Glomerular visceral epithelial cell (primary cell): Measurements from ENCODE around the gene RIPOR2.

ENCODE experiments used
- DNase-seq: peaks from one replicate; pipeline ENCODE4 v3.0.0-alpha.2; 2016; ENCODE audit errors: extremely low spot score

The RIPOR2 gene, protein sequence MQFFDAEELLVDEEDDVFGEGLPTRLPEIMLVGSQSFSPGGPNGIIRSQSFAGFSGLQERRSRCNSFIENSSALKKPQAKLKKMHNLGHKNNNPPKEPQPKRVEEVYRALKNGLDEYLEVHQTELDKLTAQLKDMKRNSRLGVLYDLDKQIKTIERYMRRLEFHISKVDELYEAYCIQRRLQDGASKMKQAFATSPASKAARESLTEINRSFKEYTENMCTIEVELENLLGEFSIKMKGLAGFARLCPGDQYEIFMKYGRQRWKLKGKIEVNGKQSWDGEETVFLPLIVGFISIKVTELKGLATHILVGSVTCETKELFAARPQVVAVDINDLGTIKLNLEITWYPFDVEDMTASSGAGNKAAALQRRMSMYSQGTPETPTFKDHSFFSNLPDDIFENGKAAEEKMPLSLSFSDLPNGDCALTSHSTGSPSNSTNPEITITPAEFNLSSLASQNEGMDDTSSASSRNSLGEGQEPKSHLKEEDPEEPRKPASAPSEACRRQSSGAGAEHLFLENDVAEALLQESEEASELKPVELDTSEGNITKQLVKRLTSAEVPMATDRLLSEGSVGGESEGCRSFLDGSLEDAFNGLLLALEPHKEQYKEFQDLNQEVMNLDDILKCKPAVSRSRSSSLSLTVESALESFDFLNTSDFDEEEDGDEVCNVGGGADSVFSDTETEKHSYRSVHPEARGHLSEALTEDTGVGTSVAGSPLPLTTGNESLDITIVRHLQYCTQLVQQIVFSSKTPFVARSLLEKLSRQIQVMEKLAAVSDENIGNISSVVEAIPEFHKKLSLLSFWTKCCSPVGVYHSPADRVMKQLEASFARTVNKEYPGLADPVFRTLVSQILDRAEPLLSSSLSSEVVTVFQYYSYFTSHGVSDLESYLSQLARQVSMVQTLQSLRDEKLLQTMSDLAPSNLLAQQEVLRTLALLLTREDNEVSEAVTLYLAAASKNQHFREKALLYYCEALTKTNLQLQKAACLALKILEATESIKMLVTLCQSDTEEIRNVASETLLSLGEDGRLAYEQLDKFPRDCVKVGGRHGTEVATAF

DNA sequence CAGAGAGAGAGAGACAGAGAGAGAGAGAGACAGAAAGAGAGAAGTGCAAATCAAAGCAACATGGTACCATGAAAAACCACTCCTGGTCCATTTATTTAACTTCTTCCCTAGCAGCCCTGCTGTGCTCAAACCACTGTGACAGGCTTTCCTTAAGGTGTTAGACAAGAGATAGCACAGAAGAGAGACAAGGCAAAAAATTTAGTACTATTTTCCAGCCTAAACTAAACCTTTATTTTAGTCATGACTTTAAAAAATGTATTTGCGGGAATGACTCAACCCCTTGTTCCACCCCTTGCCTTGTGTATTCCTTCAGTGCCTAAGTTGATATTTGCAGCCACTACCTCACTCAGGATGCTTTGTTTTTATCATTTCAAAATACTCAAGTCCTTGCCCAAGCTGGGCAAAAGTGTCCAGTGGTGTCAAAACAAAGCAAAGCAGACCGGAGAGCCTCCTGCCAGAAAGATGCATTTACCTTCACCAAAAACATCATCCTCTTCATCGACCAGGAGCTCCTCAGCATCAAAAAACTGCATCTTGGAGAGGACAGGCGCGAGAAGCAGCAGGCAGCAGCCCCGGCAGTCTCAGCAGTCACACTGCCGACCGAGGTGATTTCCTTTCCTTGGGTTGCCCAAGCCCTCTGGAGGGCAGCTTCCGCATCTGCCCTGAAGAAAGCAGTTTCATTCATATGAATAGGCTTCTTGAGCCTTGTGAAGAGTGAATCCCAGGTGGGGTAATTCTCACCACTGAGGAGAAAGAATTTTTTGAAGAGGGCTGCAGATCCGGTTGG lies at the start of gene RIPOR2:
Gene RIPOR2, minus strand, starts transcription at position 595 of the 787 bp plus-strand sequence. Its CDS starts 62 bp downstream, at position 533.
- DNase-seq: no peak

DNA sequence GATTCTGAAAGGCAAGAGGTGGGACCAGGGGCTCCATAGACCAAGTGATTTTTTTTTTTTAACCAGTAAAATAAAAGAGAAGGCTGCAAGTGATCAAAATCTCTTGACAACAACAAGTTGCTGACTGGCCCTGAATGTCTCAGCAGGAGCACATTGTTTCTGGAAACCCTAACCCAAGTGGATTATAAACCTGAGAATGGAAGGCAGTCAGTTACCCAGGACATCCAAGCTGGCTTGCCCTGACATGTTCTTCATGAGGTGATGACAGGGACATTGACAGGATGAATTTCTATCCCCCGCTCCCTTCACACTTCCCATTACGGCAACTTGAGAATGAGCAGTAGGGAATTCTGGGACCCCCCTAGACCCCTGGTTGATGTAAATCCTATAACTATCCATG lies 49.6 kb upstream of the RIPOR2 start:
- DNase-seq: no peak

DNA sequence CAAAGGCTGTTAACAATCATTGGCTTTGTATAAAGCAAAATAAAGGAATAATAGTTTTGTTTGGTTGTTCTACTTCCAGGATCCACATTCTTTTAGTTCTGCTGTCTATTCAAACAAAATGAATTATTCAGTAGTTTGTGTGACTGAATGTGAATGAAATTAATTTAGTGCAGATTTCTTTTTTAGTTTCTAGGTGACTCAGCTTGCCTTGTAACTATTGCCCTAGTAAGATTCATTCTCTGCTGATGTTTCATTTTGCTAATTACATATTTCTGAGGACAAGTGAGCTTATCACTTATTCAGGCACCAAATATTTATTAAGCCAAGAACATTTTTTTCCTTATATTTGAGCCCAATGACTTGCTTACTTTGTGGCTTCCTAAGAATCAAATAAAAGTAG lies 46.5 kb upstream of the RIPOR2 start:
- DNase-seq: no peak

DNA sequence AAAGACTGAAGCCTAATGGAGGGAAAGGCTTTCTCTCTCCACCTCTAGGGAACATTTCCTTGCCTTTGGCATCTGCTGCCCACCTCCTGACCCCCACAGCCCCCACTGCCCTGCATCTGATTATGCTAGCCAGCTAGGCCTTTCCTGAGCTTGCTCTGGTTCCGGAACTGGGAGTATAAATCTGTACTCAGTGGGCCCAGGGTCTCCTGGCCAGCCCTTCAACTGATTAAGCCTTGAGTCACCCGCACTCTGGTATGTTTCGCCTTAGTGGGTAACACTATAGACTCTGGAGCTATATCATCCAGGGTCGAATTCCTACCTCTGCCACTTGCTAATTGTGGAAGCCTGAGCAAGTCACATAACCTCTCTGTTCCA lies 45.6 kb upstream of the RIPOR2 start:
- DNase-seq: no peak

DNA sequence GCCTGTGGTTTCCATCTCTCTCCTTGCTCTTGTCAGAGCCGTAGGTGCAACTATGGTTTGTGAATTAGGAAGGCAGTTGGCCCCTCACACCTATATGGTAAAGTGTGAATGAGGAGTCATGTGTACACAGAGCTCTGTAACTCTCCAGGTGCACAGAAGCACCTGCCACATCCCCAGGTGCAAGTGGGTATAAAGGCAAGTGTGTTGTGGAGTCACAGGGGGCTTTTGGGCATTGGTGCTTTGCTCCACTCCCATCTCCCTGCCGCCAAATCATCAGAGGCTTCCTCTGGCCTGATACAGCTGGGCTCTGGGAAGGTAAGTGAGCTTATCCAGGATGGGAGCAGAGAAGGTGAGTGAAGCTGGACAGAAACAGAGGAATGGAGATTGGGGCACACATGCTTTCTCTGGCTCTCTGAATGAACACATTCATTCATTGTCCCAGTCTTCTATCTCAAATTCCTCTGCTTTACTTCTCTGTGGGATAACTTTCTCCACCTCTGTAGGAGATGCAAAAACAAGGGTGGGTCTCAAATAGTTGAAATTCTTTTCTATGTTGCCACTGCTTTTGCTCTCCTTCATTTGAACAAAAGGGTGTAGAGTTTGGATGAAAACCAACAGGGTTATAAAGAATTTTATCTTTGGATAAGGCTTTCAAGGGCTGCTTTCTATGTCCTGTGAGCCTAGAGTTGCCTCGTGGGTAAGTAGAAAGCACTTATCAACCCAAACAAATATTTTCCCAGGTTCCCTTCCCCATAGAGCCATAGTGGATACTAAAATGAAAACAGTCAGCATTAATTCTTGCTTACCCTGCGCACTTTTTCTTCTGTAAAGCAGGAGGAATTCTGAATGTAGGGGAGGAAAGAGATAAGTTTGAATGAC lies 45.0 kb upstream of the RIPOR2 start:
- no peak for DNase-seq

DNA sequence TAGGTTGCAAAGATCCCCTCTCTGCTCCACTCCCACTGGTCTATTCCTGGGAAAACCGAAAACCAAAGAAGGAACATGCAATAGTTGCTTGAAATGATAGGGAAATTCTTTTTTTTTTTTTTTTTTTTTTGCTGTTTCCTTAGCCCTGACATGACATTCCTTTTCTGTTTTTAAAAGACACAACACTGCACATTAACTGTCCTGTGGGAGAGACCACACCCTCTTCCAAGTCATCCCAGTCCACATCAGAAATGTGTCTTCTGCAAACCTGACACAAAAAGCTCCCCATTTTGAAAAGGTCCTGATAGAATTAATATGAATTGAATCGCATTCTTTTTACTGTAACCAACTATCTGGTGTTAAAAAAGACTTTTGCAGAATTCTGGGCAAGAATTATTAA lies 43.4 kb upstream of the RIPOR2 start:
- no peak for DNase-seq

DNA sequence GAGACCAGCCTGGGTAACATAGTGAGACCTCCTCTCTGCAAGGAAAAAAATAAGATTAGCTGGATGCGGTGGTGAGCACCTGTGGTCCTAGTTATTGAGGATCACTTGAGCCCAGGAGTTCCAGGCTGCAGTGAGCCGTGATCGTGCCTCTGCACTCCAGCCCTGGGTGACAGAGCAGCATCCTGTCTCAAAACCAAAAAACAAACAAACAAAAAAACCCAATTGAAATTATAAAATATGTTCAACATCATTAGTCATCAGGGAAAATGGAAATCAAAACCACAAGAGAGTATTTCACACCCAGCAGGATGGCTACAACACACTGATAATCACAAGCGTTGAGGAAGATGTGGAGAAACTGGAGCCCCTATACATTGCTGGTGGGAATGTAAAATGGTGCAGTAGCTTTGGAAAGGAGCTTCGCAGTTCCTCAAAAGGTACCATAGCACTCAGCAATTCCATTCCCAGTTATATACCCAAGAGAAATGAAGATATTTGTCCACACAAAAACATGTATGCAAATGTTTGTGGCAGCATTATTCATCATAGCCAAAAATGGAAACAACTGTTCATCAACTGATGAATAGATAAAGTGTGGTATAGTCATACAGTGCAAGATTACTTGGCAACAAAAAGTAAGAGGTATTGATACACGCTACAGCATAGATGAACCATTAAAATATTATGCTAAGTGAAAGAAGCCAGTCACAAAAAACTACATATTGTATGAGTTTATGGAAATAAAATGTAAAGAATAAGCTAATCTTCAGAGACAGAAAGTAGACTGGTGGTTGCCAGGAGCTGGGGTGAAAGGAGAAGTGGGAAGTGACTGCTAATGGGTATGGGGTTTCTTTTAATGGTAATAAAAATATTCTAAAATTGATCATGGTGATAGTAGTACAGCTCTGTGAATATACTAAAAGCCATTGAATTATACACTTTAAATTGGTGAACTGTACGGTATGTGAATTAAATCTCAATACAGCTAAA lies 38.7 kb upstream of the RIPOR2 start:
- DNase-seq: no peak

DNA sequence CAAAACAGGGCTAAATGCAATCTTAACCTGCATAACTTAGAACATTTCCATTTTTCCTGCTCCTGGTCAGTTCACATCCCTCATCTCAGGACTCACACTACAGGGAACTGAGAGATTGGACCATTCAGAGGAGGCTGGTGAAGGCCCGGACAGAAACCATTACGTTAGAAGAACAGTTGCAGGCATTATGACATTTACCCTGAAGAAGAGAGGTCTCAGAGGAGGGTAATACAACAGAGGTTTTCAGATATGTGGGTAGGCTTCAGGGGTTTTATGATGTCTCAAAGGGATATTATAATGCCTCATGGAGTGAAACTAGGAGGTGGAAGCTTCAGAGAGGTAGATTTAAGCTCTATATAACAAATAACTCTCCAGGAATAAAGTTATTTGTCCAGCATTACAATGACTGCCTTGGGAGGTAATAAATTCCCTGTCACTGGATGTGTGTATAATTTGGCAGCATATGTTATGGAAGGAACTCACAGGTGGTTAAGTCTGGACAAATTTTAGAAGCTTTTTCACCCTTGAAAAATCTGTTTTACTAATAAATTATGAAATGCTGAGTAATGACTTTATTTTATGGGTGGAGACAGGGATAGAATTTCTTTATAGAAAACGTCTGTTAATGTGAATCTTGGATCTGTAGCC lies 36.7 kb upstream of the RIPOR2 start:
- no peak for DNase-seq

DNA sequence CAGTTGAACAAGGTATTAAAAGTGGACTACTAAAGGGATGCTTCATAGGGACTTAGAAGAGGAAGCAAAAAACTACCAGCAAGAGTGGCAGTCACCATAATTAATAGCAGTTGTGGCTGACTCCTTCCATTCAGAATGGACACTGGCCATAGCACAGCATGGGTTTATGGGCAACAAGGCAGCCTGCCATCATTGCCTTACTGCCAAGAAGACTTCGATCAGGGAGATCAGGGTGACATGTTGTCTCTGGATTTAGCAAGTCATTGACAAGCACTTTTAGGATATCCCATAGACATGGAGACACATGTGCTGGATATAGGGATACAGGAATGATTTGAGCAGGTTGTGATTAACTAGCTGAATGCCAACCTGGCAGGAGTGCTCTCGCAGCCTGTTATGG lies 35.3 kb upstream of the RIPOR2 start:
- DNase-seq: no peak

DNA sequence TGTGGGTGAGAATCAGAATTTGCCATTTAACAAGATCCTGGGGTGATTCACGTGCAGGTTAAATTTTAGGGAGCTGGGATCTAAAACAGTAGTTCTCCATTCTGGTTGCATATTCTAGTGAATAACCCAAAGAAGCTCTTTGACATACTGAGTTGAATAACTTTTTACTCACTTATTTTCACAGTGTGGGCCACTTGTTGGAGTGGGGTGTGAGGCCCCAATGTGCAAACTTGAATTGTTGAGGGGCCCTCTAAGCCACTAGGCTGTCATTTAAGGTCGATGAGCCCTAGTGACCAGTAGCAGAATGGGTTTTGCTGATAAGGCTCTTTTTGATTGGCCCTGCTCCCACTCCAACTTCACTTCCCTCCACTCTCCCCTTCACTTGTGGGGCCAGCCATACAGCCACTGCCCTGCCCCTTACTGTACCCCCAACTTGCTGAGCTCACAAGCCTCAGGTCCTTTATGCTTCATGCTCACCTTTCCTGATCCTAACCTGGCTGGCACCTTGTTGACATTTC lies 33.6 kb upstream of the RIPOR2 start:
- DNase-seq: no peak

DNA sequence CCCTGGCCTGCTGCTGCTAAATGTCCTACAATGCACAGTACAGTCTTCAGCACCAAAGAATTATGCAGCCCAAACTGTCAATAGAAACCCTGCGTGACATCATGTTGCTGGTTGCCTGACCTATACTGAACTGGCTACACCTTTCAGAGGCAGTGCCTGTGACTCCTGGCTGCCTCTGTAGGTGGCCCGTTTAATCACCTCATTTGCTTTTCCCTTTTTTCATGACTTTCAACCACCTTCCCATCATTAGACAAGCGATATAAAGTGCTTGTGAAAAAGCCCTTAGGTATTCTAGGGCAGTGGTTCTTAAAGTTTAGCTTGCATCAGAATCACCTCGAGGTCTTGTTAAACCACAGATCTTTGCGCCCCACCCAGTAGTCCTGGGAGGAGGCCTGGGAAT lies 33.0 kb upstream of the RIPOR2 start:
- no peak for DNase-seq

DNA sequence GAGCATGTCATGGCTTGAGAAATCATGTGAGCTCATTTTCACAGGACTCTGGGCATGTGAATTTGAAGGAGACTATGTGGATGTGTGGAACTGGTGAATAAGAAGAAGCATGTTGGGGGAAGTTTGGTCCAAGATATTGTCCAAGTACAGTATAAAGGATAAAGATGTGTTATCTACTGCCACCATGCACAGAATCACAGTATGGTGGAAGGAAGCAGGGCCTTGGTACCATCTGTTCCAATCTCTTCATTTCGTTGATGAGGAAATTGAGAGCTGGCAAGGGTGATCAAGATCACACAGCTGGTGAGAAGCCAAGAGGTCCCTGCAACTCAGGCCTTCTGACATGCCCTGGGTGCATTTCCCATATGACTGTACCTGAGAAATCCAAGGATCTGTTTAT lies 31.5 kb upstream of the RIPOR2 start:
- DNase-seq: no peak

DNA sequence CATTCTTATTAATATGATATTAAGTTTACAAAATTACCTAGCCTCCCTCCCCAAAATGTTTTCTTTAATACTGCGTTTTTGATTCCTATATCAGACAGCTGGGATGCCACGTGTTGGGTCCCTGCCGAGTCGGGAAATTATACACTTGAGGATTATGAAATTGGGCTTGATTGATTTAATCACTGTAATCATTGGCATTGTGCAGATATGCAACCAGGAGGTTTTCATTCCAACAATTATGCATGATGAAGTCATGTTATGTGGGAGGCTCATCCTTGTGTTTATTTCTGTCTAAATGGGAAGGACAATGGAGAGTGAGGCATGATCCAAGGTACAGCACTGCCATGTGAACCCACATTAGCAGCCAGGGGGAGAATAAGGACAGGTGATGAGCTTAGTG lies 30.6 kb upstream of the RIPOR2 start:
- DNase-seq: no peak

DNA sequence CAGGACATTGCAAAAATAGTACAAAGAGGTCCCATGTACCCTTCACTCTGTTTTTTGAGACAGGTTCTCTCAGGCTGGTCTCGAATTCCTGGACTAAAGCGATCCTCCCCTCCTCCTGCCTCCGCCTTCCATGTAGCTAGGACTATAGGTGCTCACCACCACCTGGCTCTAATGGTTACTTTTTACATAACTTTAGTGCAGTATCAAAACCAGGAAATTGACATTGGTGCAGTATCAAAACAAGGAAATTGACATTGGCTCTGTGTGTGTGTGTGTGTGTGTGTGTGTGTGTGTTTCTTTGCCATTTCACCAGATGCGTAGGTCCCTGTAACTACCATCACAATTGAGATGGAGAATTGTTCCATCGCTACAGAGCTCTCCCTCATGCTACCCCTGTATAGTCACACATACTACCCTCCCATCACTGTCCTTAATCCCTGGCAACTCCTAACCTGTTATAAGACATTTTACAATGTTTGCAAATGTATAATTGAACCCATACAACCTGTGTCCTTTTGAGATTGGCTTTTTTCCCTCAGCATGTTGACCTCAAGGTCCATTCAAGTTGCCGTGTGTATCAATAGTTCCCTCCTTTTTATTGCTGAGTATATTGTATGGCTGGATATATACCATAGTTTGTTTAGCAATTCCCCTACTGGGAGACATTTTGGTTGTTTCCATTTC lies 28.3 kb upstream of the RIPOR2 start:
- DNase-seq: no peak

DNA sequence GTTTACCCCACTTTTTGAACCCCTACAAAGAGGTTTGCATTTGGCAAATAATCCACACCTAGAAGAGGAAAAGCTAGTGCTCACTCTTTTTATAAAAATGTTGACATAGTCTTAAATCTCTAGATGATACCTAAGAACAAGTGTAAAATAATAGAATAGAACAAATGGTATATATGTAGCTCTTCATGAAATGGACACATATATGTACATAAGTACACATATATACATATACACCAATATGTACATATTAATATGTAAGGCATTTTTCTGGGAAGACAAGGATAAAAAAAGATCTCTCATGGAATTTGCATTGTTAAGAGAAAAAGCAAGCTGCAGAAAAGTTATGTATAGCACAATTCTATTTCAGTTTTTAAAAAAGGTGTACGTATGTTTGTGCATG lies 27.6 kb upstream of the RIPOR2 start:
- no peak for DNase-seq

DNA sequence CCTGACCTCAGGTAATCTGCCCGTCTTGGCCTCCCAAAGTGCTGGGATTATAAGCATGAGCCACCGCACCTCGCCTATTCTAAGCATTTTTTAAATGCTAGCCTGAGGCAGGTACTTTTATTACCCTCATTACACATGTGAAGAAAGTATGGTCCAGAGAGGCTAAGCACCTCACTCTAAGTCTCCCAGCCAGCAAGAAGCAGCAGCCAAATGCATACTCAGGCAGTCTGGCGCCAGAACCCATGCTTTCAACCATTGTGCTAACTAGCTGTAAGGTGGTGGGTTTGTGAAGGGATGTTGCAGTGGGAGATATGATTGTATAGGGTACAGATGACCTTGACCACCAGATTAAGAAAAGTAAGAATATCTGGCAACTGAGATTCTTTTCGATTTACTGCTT lies 26.1 kb upstream of the RIPOR2 start:
- DNase-seq: no peak

DNA sequence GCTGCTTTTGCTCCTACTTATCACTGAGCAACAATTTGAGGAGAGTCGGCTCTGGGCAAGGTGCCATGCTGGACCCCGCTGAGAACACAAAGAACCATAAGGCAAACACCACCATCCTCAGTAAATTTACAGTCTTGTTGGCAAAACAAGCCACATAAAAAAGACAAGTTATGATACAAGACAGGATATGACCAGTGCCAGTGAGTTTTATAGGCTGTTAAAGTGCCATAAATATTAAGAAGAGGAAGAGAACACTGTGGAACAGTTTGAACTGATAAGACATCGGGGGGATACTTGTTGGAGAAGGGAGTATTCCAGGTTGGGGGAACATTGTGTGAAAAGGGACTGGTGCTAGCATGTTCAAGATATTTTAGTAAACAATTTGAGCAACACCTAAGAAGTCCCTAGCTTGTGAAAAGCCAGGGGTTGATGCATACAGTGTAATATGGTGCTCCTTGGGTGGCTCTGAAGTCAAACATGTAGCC lies 25.3 kb upstream of the RIPOR2 start:
- no peak for DNase-seq

DNA sequence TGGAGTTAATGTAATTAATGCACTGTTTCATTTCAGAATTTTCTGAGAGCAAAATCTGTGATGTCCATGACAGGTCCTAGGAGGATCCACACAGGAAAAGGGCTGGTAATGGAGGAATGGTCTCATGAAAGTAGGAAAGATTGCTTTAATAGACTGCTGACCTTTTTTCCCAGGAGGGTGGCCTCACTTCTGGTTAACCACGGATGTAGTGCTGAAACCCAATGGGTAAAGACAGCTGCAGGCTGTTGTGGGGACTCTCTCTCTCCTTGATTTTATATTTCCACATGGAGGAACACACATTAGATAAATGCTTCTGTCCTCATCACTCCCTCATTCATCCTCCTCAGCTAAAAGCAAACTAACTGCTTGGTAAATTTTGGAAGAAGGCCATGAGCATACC lies 23.6 kb upstream of the RIPOR2 start:
- DNase-seq: no peak
